Skeletal muscle tissue (tissue), 4 donors: ENCODE measurements around the gene IFT27. TPM values are rescaled to one million over a fixed set of nuclear protein-coding genes. Genes with fewer than 3 reads are reported as not detected.

Source experiments
- H3K27ac ChIP-seq: one replicate; pipeline ENCODE4 v1.7.0; 2013; ENCODE audit warnings: mild to moderate bottlenecking, low read depth, low read length, inconsistent platforms
- H3K27me3 ChIP-seq, 3 donors: one replicate each; pipeline ENCODE4 v1.7.0; 2013; ENCODE audit warnings: low read length in 3 of 3; ENCODE audit not compliant: control insufficient read depth in 3 of 3, insufficient read depth in 3 of 3
- H3K36me3 ChIP-seq, 3 donors: one replicate each; pipeline ENCODE4 v1.7.0; 2013; ENCODE audit warnings: low read length in 3 of 3; ENCODE audit not compliant: control insufficient read depth in 3 of 3, insufficient read depth in 3 of 3
- H3K4me1 ChIP-seq, 3 donors: one replicate each; pipeline ENCODE4 v1.7.0; 2013; ENCODE audit warnings: low read length in 3 of 3, mild to moderate bottlenecking in 3 of 3; ENCODE audit not compliant: control insufficient read depth in 3 of 3, insufficient read depth in 3 of 3
- H3K4me3 ChIP-seq, 3 donors: one replicate each; pipeline ENCODE4 v1.7.0; 2013; ENCODE audit warnings: low read length in 3 of 3
- H3K9ac ChIP-seq, 3 donors: one replicate each; pipeline ENCODE4 v1.7.0; 2013; ENCODE audit warnings: low read length in 3 of 3, mild to moderate bottlenecking in 3 of 3, moderate library complexity in 2 of 3, low read depth in 1 of 3
- H3K9me3 ChIP-seq, 3 donors: one replicate each; pipeline ENCODE4 v1.7.0; 2013; ENCODE audit warnings: low read length in 3 of 3; ENCODE audit not compliant: control insufficient read depth in 3 of 3
- total RNA-seq: library from RNA; depleted of rRNA; stranded (reverse); fragments of >200 nt; gene quantifications from one replicate; pipeline ENCODE4 v1.2.3, GENCODE V29; 2014
- donor health status: Osteomylitis.

The IFT27 gene
- total RNA-seq, 1 donor from 2014 or later = 19.3 TPM

DNA sequence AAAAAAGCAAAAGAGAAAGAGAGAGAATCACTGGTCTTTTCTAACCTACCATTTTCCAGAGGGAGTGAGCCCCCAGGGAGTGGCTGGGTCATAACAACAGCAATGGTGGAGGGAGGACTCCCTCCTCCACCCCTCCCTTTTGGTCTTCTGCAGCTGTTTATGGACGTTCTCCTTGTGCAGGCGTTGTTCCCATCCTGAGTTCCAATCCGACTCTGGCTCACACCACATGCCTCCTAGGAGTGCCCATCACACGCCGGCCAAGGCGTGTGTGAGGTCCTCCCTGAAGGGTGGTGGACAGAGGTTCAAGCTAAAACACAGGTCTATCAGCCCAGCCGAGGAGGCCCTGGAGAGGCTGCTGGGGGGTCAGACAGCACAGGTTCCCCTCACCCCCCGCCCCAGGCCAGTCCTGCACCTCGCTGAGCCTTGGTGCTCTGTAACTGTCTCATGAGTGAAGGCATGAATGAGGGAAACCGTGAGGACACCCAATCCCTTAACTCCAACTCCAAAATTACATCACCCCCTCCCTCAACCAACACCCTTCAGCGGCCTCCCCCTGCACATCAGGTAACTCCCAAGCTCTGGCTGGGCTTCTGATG lies 29.4 kb downstream of the IFT27 start:
- Histone ChIP-seq H3K27me3 (peaks cover 26 to 42% (median 30%) of the 10 kb centered on the region in 3 donors), H3K4me3 (no peak overlapping the region), H3K27ac (no peak overlapping the region), H3K36me3 (no peaks in the 10 kb centered on the region), H3K9me3 (no peaks in the 10 kb centered on the region), H3K4me1 (no peaks in the 10 kb centered on the region), H3K9ac (no peak overlapping the region)

DNA sequence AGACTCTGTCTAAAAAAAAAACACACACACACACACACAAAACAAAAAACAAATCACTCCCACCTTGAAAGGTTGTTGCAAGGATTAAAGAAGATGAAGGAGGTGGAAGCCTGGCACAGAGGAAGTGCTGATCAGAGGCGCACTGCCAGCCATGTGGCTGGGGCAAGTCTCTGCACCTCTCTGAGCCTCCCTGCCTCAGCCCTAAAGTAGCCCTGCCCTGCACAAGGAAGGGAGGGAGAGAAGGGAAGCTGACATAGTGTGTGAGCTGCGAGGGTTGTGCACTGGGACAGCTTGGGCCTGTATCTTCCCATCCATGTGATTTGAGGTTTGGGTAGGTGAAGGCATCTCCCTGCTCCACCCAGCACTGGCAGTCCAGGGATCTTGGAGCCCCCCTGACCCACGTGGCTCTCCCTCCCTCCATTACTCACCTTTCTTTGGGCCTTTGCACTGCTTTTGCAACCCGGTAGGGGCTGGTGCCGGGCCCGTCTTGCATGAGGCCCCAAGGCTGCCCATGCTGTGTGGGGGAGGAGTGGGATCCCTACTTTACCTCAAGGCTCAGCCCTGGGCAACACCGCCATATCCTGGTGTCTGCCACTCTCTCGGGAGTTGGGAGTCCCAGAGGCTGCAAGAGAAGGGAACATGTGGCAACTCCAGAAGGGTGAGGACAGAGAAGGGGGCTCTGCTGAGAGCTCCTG lies 30.5 kb downstream of the IFT27 start:
- Histone ChIP-seq H3K27ac (no peak overlapping the region), H3K36me3 (no peaks in the 10 kb centered on the region), H3K4me3 (no peak overlapping the region), H3K9ac (no peak overlapping the region), H3K9me3 (peaks cover 0 to 3% (median 0%) of the 10 kb centered on the region in 3 donors), H3K4me1 (no peaks in the 10 kb centered on the region), H3K27me3 (peaks cover 26 to 42% (median 34%) of the 10 kb centered on the region in 3 donors)

DNA sequence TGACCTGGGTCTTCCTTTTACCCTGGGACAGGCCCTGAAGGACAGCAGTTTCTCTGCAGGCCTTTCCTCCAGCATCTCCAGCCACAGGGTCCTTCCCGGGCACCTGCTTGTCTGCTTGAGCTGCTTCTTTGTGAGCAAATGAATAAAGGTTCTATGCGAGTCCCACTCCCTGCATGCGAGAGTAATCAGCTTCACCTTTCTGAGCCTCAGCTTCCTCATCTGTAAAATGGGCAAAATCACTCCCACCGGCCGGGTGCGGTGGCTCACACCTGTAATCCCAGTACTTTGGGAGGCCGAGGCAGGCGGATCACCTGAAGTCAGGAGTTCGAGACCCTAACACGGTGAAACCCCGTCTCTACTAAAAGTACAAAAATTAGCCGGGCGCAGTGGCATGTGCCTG lies 31.1 kb downstream of the IFT27 start:
- H3K4me3 ChIP-seq = no peak overlapping the region
- peaks cover 0 to 3% (median 0%) of the 10 kb centered on the region in 3 donors for H3K9me3 ChIP-seq
- peaks cover 26 to 38% (median 34%) of the 10 kb centered on the region in 3 donors for H3K27me3 ChIP-seq
- H3K27ac ChIP-seq = no peak overlapping the region
- no peak overlapping the region for H3K9ac ChIP-seq
- H3K4me1 ChIP-seq = no peaks in the 10 kb centered on the region
- no peaks in the 10 kb centered on the region for H3K36me3 ChIP-seq

DNA sequence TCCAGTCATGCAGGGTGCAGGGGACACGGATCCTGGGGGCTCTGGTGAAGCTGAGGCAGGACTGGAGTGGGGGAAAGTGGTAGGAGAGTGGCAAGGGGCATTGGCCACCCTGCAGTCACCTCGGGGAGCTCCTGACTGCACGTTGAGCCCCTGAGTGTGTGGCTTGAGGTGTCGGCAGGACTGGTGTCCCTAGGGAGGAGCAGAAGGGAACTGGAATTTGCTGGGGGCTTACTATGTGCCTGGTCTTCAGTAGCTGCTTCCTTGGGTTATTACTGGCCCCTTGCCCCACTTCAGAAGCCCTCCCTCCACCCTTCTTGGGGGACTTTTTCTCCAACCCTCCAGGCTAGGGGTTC lies 31.5 kb downstream of the IFT27 start:
- Histone ChIP-seq H3K4me3 (no peak overlapping the region), H3K27ac (no peak overlapping the region)

DNA sequence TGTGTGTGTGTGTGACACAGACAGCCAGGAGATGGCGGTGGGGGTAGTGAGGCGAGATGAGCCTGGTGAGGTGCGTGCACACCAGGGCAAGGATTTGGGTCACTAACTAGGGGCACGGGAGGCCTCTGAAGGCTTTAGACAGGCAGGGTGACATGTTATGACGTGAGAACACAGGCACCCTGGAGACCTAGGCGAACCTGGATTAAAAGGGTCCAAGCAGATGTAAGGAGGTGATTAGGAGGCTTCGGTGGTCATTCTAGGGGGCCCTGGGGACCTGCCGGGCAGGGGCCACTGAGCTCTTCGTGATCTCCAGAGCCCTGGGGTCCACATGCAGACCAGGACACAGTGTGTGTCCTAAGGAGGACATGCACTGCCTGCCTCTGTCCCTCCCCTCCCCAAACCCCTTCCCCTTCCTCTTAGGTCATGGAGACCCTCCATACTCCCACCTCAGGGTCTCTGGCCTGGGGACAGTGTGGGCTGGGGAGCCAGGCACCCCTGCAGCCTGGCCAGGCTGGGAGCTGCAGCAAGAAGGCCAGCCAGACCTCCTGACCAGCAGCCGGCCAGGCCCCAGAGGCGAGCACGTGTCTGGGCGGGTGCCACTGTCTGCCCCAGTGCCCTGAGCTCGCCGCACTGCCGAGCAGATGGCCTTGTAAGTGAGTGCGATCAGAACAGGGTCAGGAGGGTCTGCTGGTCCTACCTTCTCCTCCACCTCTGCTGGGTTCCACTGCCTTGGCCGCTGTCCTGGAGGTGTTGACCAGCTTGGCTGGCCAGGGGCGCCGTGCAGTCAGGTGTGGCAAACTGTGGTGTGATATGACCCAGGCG lies 32.1 kb downstream of the IFT27 start:
- H3K27me3 ChIP-seq = peaks cover 32 to 40% (median 34%) of the 10 kb centered on the region in 3 donors

More for the DNA sequence above, 31.5 kb downstream of the IFT27 start:
- Histone ChIP-seq H3K9me3 (peaks cover 0 to 3% (median 3%) of the 10 kb centered on the region in 3 donors), H3K27me3 (peaks cover 29 to 37% (median 34%) of the 10 kb centered on the region in 3 donors), H3K36me3 (no peaks in the 10 kb centered on the region), H3K4me1 (no peaks in the 10 kb centered on the region), H3K9ac (no peak overlapping the region)

DNA sequence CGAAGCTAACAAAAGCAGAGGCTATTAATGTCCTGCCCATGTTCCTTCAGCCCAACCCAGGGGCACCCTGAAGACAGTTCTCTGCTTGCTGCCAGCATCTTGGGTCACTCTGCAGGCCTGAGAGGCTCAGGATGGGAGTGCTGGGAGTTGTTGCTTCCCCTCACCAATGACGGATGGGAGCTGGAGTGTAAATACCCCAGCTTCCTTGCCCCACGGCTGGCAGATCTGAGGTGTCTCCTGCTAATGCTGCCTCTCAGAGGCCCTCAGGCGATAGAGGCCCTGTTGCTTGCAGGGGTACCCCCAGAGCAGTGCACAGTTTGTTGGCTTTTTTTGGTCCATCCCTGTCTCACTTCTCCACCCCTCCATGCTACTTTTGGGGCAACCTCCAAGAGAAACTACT lies 32.9 kb downstream of the IFT27 start:
- no peak overlapping the region for H3K27ac ChIP-seq
- no peaks in the 10 kb centered on the region for H3K4me1 ChIP-seq
- peaks cover 35 to 39% (median 39%) of the 10 kb centered on the region in 3 donors for H3K27me3 ChIP-seq
- H3K36me3 ChIP-seq = no peaks in the 10 kb centered on the region
- no peak overlapping the region for H3K9ac ChIP-seq
- H3K9me3 ChIP-seq = peaks cover 0 to 7% (median 6%) of the 10 kb centered on the region in 3 donors
- H3K4me3 ChIP-seq = no peak overlapping the region

More for the DNA sequence above, 32.1 kb downstream of the IFT27 start:
- Histone ChIP-seq H3K4me1 (no peaks in the 10 kb centered on the region), H3K36me3 (no peaks in the 10 kb centered on the region), H3K4me3 (no peak overlapping the region), H3K9ac (no peak overlapping the region), H3K27ac (no peak overlapping the region), H3K9me3 (peaks cover 0 to 6% (median 3%) of the 10 kb centered on the region in 3 donors)

DNA sequence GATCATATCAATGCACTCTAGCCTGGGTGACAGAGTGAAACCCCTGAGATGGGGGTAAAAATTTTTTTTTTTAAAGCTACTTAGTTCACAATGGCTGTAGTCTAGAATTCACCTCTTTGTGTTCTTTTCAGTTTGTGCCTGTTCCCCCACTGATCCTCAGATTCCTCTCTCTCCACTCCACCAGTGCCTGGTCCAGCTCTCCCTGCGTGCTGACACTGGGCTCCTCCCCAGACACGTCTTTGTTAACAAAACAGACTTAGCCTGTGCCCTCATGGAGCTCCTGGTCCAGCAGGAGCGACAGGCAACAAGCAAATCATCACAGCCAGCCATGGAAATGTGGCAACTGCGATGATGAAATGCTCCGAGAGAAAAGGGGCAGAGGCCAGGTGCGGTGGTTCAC lies 34.0 kb downstream of the IFT27 start:
- Histone ChIP-seq H3K4me1 (no peaks in the 10 kb centered on the region), H3K36me3 (no peaks in the 10 kb centered on the region), H3K4me3 (no peak overlapping the region), H3K27me3 (peaks cover 39 to 43% (median 40%) of the 10 kb centered on the region in 3 donors), H3K27ac (no peak overlapping the region), H3K9me3 (peaks cover 0 to 7% (median 6%) of the 10 kb centered on the region in 3 donors), H3K9ac (no peak overlapping the region)

DNA sequence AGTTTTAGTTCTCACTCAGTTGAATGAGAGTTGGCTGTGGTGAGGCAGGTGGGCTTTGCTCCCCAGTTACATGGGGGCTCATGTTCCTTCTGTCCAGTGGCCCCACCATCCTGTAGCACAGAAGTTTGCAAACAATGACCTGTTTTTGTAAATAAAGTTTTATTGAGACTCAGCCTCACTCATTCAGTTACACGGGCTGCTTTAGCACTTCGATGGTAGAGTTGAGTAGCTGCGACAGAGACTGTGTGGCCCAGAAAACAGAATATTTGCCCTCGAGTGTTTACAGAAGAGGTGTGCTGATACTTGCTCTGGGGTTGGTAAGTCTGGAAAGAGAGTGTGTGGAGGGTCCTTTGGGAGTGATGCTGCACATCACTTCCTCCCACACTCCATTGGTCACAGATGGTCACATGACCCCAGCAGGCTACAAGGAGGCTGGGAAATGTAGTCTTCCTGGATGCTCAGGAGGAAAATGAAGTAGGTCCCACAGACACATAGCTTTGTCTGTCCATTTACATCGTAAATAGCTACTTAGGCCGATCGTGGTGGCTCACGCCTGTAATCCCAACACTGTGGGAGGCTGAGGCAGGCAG lies 34.6 kb downstream of the IFT27 start:
- Histone ChIP-seq H3K36me3 (no peaks in the 10 kb centered on the region), H3K27me3 (peaks cover 41 to 44% (median 42%) of the 10 kb centered on the region in 3 donors), H3K4me1 (no peaks in the 10 kb centered on the region), H3K4me3 (no peak overlapping the region), H3K9ac (no peak overlapping the region), H3K27ac (no peak overlapping the region), H3K9me3 (peaks cover 0 to 7% (median 6%) of the 10 kb centered on the region in 3 donors)

DNA sequence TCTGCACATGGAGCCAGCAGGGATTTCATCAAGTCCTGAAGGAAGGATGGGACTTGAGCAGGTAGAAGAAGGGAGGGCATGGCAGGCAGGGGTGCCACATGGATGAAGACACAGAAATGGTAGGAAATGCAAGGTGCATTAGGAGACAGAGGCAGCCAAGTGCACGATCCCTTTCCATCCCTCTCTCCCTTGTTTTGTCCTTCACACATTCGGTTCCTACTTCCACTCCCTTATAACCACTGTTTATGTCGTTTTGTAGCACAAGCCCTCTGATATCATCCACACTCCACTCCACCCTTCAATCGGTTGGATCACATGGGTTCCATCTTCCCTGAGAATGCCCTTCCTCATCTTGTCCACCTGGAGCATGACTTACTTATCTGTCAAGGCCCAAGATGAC lies 35.2 kb downstream of the IFT27 start:
- H3K4me1 ChIP-seq = no peaks in the 10 kb centered on the region
- no peaks in the 10 kb centered on the region for H3K36me3 ChIP-seq
- H3K27me3 ChIP-seq = peaks cover 36 to 38% (median 37%) of the 10 kb centered on the region in 3 donors
- no peak overlapping the region for H3K9ac ChIP-seq
- peaks cover 0 to 7% (median 6%) of the 10 kb centered on the region in 3 donors for H3K9me3 ChIP-seq
- H3K27ac ChIP-seq = no peak overlapping the region
- H3K4me3 ChIP-seq = no peak overlapping the region
